Naive thymus-derived CD4-positive, alpha-beta T cell (primary cell): Measurements from ENCODE around the gene TBXAS1. TPM values are rescaled to one million over a fixed set of nuclear protein-coding genes. Genes with fewer than 3 reads are reported as not detected.

Source experiments
- ATAC-seq: fragments of 150-1000 bp; cut with Tn5 transposase; 2 replicates; pipeline ENCODE4 v1.10.0; 2021; ENCODE audit warnings: mild to moderate bottlenecking, moderate library complexity
- CTCF ChIA-PET: fragments of 350-600 bp; sonication (Branson Sonifier 250); formaldehyde crosslinking; loops from one replicate; lab custom pipeline; 2021; ENCODE audit warnings: antibody characterized with exemption; lab: Charles Lee
- POLR2A ChIA-PET: fragments of 350-600 bp; sonication (Branson Sonifier 250); formaldehyde crosslinking; loops from one replicate; lab custom pipeline; 2021; ENCODE audit warnings: antibody characterized with exemption, inconsistent platforms; lab: Charles Lee
- DNase-seq, 9 donors: peaks; one replicate each; pipeline versions ENCODE4 v3.0.0 to v3.0.0-alpha.2; 2020 to 2022; ENCODE audit warnings: mixed read lengths in 1 of 9
- H3K27ac ChIP-seq: one replicate; pipeline ENCODE4 v1.7.0; 2013; ENCODE audit warnings: mild to moderate bottlenecking, low read depth, low read length, moderate library complexity
- H3K27me3 ChIP-seq, 2 donors: one replicate each; pipeline ENCODE4 v1.7.0; 2013; ENCODE audit warnings: low read length in 2 of 2, mild to moderate bottlenecking in 2 of 2, moderate library complexity in 2 of 2; ENCODE audit not compliant: control insufficient read depth in 2 of 2, insufficient read depth in 2 of 2
- H3K36me3 ChIP-seq, 3 experiments: 1 replicate in 2 of 3; 2 replicates in 1 of 3; pipeline ENCODE4 v1.7.0; 2013; ENCODE audit warnings: low read length in 3 of 3, mild to moderate bottlenecking in 3 of 3, moderate library complexity in 1 of 3; ENCODE audit not compliant: insufficient read depth in 3 of 3, control insufficient read depth in 2 of 3
- H3K4me1 ChIP-seq, 2 donors: one replicate each; pipeline ENCODE4 v1.7.0; 2013; ENCODE audit warnings: low read length in 2 of 2, mild to moderate bottlenecking in 2 of 2, moderate library complexity in 1 of 2; ENCODE audit not compliant: control insufficient read depth in 2 of 2, insufficient read depth in 2 of 2
- H3K4me3 ChIP-seq: 2 replicates; pipeline ENCODE4 v1.7.0; 2013; ENCODE audit warnings: mild to moderate bottlenecking, low read length
- H3K9me3 ChIP-seq, 3 experiments: 1 replicate in 2 of 3; 2 replicates in 1 of 3; pipeline ENCODE4 v1.7.0; 2013; ENCODE audit warnings: low read length in 3 of 3; ENCODE audit not compliant: control insufficient read depth in 2 of 3
- H3K27ac Mint-ChIP-seq, 9 donors: one replicate each; pipeline ENCODE4 v1.8.0; 2020 to 2022; ENCODE audit warnings: mixed read lengths in 9 of 9, mild to moderate bottlenecking in 8 of 9, moderate library complexity in 5 of 9, inconsistent platforms in 2 of 9
- H3K27me3 Mint-ChIP-seq, 5 donors: one replicate each; pipeline ENCODE4 v1.8.0; 2021 to 2022; ENCODE audit warnings: mixed read lengths in 5 of 5, mild to moderate bottlenecking in 1 of 5
- H3K36me3 Mint-ChIP-seq, 5 donors: one replicate each; pipeline ENCODE4 v1.8.0; 2020 to 2022; ENCODE audit warnings: mixed read lengths in 5 of 5, mild to moderate bottlenecking in 3 of 5, inconsistent platforms in 1 of 5
- H3K4me1 Mint-ChIP-seq, 7 donors: one replicate each; pipeline ENCODE4 v1.8.0; 2020 to 2022; ENCODE audit warnings: mixed read lengths in 7 of 7, mild to moderate bottlenecking in 3 of 7, inconsistent platforms in 1 of 7
- H3K4me3 Mint-ChIP-seq, 10 donors: one replicate each; pipeline ENCODE4 v1.8.0; 2020 to 2022; ENCODE audit warnings: mild to moderate bottlenecking in 10 of 10, mixed read lengths in 10 of 10, moderate library complexity in 6 of 10, inconsistent platforms in 2 of 10
- H3K9me3 Mint-ChIP-seq, 11 donors: one replicate each; pipeline ENCODE4 v1.8.0; 2020 to 2022; ENCODE audit warnings: mixed read lengths in 11 of 11, mild to moderate bottlenecking in 4 of 11, inconsistent platforms in 1 of 11, moderate library complexity in 1 of 11
- intact Hi-C, 2 donors: fragments of 100-400 bp; cut with micrococcal nuclease; formaldehyde crosslinking; loops; one replicate each; pipeline ENCODE4 v1.15.1; 2023
- polyA plus RNA-seq, 2 donors: library from polyadenylated mRNA; unstranded; fragments of 300-500 nt; fragmentation: Illumina TruSeq; gene quantifications; one replicate each; pipeline ENCODE4 v1.2.3, GENCODE V29; 2021
- total RNA-seq, 6 experiments: library from RNA in 5 of 6; stranded (reverse) in 5 of 6; gene quantifications; 1 replicate in 5 of 6; 2 replicates in 1 of 6; pipeline ENCODE4 v1.2.3 and lab custom pipeline; 2021 to 2026

TBXAS1 gene
- total and polyA plus RNA-seq, 7 experiments from 2014 or later = 1.9 to 70.9 (median 3.2) TPM

DNA sequence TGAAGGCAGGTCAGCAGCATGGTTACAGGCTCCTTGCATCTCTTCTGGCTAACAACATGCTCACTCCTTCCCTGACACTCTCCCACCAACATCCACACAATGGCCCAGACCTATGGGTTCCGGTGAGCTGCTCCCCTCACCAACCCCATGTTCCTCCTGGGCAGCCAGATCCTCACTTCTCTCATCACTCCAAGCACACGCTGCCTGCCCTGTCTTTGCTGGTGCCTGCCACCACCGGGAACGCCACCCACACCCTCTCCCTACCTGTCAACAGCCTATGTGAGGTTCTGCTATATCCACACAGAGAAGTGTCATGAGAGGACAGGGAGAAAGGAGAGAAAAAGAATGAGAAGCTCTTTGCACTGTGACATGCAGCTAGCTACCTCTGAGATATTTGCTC, 219.1 kb downstream of the TBXAS1 start:
- peaks cover 7 to 22% (median 14%) of the 10 kb centered on the region in 7 donors for H3K4me1 Mint-ChIP-seq
- peaks cover 10 to 60% (median 35%) of the 10 kb centered on the region in 5 donors for H3K36me3 Mint-ChIP-seq
- CTCF ChIA-PET = no interaction called here
- Histone ChIP-seq H3K27ac (no peak overlapping the region), H3K4me3 (no peak overlapping the region), H3K27me3 (no peaks in the 10 kb centered on the region), H3K4me1 (no peaks in the 10 kb centered on the region), H3K36me3 (peaks cover 12 to 47% (median 15%) of the 10 kb centered on the region in 3 experiments), H3K9me3 (no peaks in the 10 kb centered on the region)
- DNase-seq (no peak), ATAC-seq (no peak)
- no peaks in the 10 kb centered on the region for H3K9me3 Mint-ChIP-seq
- intact Hi-C loops = no loop called here
- no peak overlapping the region for H3K27ac Mint-ChIP-seq
- H3K27me3 Mint-ChIP-seq = no peaks in the 10 kb centered on the region
- no peak overlapping the region for H3K4me3 Mint-ChIP-seq
- POLR2A ChIA-PET = no interaction called here

DNA sequence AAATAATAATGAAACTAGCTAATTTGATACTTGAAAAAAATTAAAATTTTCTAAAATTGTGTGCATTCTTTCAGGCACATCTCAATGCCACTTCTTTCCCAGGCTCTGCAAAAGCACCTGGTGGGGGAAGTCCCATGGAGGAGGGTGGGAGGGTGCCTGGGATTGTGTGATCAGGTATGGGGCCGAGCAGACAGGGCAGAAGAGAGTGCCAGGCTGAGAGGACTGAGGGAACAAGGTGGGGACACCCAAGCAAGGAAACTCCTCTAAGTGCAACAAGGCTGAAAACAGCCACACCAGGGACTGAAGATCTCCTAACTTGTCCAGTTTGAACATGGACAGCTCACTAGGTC, 219.9 kb downstream of the TBXAS1 start:
- no peak overlapping the region for H3K4me3 Mint-ChIP-seq
- H3K36me3 Mint-ChIP-seq = peaks cover 10 to 63% (median 40%) of the 10 kb centered on the region in 5 donors
- intact Hi-C loops = no loop called here
- H3K27ac Mint-ChIP-seq = peak overlapping the region in 1 of 9 donors; percentile 70
- ATAC-seq (no peak), DNase-seq (no peak)
- CTCF ChIA-PET = no interaction called here
- POLR2A ChIA-PET = no interaction called here
- H3K4me1 Mint-ChIP-seq = peaks cover 13 to 29% (median 22%) of the 10 kb centered on the region in 7 donors
- peaks cover 12 to 40% (median 15%) of the 10 kb centered on the region in 3 experiments for H3K36me3 ChIP-seq
- H3K4me3 ChIP-seq = no peak overlapping the region
- H3K9me3 ChIP-seq = no peaks in the 10 kb centered on the region
- H3K27me3 ChIP-seq = no peaks in the 10 kb centered on the region
- H3K4me1 ChIP-seq = peaks cover 0 to 3% of the 10 kb centered on the region in 2 donors
- H3K27me3 Mint-ChIP-seq = no peaks in the 10 kb centered on the region
- no peak overlapping the region for H3K27ac ChIP-seq
- no peaks in the 10 kb centered on the region for H3K9me3 Mint-ChIP-seq

DNA sequence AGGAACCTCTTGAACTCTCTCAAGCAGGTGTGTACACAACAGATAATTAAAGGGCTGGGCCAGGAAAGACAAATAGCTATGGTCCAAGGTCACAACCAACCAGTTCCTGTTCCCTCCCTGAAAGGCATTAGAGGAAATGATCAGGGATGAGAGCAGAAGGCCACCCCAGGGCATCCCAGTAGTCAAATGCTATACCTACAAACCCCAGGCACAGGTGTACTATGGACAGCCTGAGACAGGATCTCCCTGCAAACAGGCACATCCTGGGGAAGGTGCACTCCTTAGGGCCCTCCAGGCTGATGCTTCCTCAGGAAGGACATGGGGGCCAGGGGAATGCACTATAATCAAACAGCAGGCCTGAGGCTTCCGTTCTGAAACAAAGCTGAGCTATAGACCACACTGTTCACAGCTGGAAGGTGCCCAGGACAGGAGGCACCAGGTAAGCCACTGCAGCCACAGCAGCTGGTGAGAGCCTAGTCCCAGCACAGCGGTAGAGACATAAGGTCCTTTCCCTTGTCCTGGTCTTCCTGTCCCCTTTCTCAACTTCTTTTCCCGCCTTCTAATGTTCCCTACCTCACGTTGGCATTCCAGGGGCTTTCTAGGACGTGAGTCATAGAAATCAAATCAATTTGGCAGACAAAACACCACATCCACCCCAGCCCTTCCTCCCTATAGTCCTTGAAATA, 220.4 kb downstream of the TBXAS1 start:
- no peaks in the 10 kb centered on the region for H3K9me3 Mint-ChIP-seq
- peaks cover 3 to 8% of the 10 kb centered on the region in 2 donors for H3K4me1 ChIP-seq
- H3K36me3 Mint-ChIP-seq = peaks cover 12 to 62% (median 43%) of the 10 kb centered on the region in 5 donors
- no peak for ATAC-seq
- peaks cover 12 to 43% (median 15%) of the 10 kb centered on the region in 3 experiments for H3K36me3 ChIP-seq
- no peak overlapping the region for H3K4me3 ChIP-seq
- H3K27ac Mint-ChIP-seq = peak overlapping the region in 5 of 9 donors; percentile 1 to 70 (median 29)
- no peaks in the 10 kb centered on the region for H3K9me3 ChIP-seq
- intact Hi-C loops = loop anchor here in 1 of 2 donors (10.0 kb wide), 1 partner anchor 875 kb away; the partner anchor contains the start of gene BRAF
- H3K27me3 ChIP-seq = no peaks in the 10 kb centered on the region
- DNase-seq = no peak
- H3K4me1 Mint-ChIP-seq = peaks cover 19 to 34% (median 26%) of the 10 kb centered on the region in 7 donors
- no peaks in the 10 kb centered on the region for H3K27me3 Mint-ChIP-seq
- H3K4me3 Mint-ChIP-seq = no peak overlapping the region
- ChIA-PET POLR2A (no interaction called here), CTCF (no interaction called here)
- no peak overlapping the region for H3K27ac ChIP-seq

DNA sequence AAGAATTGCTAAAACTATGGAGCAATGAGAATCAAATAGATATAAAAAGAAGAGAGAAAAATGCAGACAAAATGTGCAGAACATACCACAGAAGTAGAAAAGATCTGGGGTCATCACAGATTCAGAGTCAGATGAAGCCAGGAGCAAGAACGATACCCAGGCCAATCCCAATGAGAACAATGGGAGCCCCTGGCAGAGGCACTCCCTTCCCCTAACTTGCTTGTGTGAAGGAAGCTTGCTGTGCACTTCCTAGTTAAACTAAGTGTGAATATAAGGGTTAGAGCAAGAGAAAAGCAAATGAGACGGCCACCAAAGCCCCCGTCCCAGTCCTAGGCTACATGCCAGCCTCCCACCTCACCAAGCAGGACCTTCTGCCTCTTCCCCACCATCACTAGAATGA, 221.0 kb downstream of the TBXAS1 start:
- H3K4me1 Mint-ChIP-seq = peaks cover 20 to 40% (median 28%) of the 10 kb centered on the region in 7 donors
- ATAC-seq (no peak), DNase-seq (no peak)
- no peaks in the 10 kb centered on the region for H3K27me3 Mint-ChIP-seq
- H3K36me3 Mint-ChIP-seq = peaks cover 10 to 62% (median 41%) of the 10 kb centered on the region in 5 donors
- peak overlapping the region in 3 of 9 donors; percentile 1 to 54 (median 29) for H3K27ac Mint-ChIP-seq
- Histone ChIP-seq H3K4me3 (no peak overlapping the region), H3K36me3 (peaks cover 12 to 47% (median 12%) of the 10 kb centered on the region in 3 experiments), H3K27ac (no peak overlapping the region), H3K9me3 (no peaks in the 10 kb centered on the region), H3K4me1 (peaks cover 5 to 13% of the 10 kb centered on the region in 2 donors), H3K27me3 (no peaks in the 10 kb centered on the region)
- CTCF ChIA-PET = no interaction called here
- POLR2A ChIA-PET = no interaction called here
- H3K4me3 Mint-ChIP-seq = no peak overlapping the region
- intact Hi-C loops = loop anchor here in 1 of 2 donors (10.0 kb wide), 1 partner anchor 875 kb away; the partner anchor contains the start of gene BRAF
- H3K9me3 Mint-ChIP-seq = no peaks in the 10 kb centered on the region

DNA sequence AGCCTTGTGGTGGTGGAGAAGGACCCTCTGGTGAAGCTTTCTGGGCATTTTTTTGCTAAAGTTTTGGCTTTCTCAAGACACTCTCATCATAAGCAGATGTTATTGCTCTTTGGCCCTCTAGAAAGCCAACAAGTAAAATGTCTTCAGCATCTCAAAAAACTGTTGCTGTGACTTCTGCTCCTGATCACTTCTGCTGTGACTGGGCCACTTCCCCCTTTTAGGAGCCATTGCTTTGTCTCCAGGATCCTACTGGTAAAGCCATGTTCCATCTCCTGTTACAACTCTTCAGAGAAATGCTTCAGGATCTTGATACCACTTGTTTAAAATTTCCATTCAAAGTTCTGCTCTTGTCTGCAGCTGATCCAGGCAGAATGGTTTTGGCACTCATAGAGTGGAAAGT, 222.8 kb downstream of the TBXAS1 start:
- intact Hi-C loops = loop anchor here in 1 of 2 donors (10.0 kb wide), 1 partner anchor 873 kb away; the partner anchor contains the start of gene BRAF
- no peaks in the 10 kb centered on the region for H3K27me3 ChIP-seq
- Mint-ChIP-seq H3K4me3 (no peak overlapping the region), H3K4me1 (peaks cover 20 to 50% (median 42%) of the 10 kb centered on the region in 7 donors), H3K9me3 (no peaks in the 10 kb centered on the region), H3K36me3 (peaks cover 16 to 53% (median 33%) of the 10 kb centered on the region in 5 donors), H3K27me3 (no peaks in the 10 kb centered on the region), H3K27ac (peak overlapping the region in 1 of 9 donors; percentile 65)
- ATAC-seq (no peak), DNase-seq (no peak)
- POLR2A ChIA-PET = no interaction called here
- no peak overlapping the region for H3K4me3 ChIP-seq
- peaks cover 0 to 48% (median 6%) of the 10 kb centered on the region in 3 experiments for H3K36me3 ChIP-seq
- H3K27ac ChIP-seq = no peak overlapping the region
- no peaks in the 10 kb centered on the region for H3K9me3 ChIP-seq
- CTCF ChIA-PET = no interaction called here
- peaks cover 5 to 13% of the 10 kb centered on the region in 2 donors for H3K4me1 ChIP-seq

DNA sequence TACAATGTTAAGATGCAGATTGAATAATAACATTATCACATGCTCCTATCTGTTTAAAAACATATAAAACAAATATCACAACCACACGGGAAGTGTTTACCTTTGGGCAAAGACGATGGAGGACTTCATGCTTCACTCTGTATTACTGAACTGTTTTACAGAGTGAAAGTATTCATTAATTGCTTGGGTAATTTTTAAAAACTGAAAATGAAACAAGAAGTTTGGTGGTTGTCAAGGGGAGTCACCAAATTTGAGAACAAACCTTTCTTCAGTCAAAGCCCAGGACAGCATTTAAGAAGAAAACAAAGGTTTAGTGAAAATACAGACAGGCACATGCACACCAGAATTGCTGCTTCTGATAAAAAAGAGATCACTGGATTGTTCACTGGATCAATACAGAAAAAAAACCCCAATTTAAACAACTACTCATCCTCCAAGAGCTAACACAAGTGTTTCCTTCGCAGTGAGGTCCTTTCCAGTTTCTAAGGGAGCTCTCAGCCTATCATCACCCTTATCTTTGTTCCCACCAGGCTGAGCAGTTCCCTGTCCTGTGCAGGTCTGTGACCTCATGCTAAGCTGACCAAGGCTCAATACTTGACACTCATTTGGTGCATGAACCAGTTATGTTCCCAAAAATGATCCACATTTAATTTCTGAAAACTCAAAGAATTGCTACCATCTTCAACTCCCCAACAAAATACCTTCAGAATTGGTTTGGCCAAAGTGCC, 224.9 kb downstream of the TBXAS1 start:
- DNase-seq (no peak), ATAC-seq (no peak)
- peaks cover 9 to 13% of the 10 kb centered on the region in 2 donors for H3K4me1 ChIP-seq
- no peak overlapping the region for H3K4me3 ChIP-seq
- ChIA-PET POLR2A (no interaction called here), CTCF (no interaction called here)
- intact Hi-C loops = loop anchor here in 1 of 2 donors (1.0 to 10.0 kb wide), 2 partner anchors 8 to 871 kb away; partner anchors contain the start of genes BRAF and PARP12
- H3K27ac ChIP-seq = no peak overlapping the region
- peak overlapping the region in 4 of 9 donors; percentile 14 to 77 (median 29) for H3K27ac Mint-ChIP-seq
- H3K27me3 ChIP-seq = no peaks in the 10 kb centered on the region
- H3K4me1 Mint-ChIP-seq = peaks cover 31 to 68% (median 62%) of the 10 kb centered on the region in 7 donors
- peak overlapping the region in 2 of 10 donors; percentile 19 to 29 for H3K4me3 Mint-ChIP-seq
- no peaks in the 10 kb centered on the region for H3K27me3 Mint-ChIP-seq
- H3K36me3 Mint-ChIP-seq = peaks cover 18 to 50% (median 34%) of the 10 kb centered on the region in 5 donors
- peaks cover 0 to 50% (median 3%) of the 10 kb centered on the region in 3 experiments for H3K36me3 ChIP-seq
- H3K9me3 Mint-ChIP-seq = no peaks in the 10 kb centered on the region
- no peaks in the 10 kb centered on the region for H3K9me3 ChIP-seq
